ENCODE measurements around the gene ART4.

DNA sequence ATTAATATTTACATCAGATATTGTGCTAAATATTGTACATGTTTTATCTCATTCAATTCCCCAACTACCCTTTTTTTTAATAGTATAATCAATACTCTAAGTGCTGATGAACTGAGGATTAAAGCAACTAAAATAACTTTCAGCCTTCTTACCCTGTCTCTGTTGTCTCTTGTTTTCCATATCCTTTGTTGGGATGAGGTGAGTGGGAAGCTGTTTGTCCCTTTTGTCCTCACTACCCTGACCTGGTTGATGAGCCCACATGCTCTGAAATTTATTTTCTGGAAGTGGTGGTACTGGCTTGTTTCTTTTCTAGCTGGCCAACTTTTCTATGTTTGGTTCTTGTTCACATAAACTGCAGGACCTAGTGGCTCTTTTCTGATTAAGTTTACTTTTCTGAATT, 9.6 kb upstream of the ART4 start:
- TF ChIP-seq, protein P1, sequence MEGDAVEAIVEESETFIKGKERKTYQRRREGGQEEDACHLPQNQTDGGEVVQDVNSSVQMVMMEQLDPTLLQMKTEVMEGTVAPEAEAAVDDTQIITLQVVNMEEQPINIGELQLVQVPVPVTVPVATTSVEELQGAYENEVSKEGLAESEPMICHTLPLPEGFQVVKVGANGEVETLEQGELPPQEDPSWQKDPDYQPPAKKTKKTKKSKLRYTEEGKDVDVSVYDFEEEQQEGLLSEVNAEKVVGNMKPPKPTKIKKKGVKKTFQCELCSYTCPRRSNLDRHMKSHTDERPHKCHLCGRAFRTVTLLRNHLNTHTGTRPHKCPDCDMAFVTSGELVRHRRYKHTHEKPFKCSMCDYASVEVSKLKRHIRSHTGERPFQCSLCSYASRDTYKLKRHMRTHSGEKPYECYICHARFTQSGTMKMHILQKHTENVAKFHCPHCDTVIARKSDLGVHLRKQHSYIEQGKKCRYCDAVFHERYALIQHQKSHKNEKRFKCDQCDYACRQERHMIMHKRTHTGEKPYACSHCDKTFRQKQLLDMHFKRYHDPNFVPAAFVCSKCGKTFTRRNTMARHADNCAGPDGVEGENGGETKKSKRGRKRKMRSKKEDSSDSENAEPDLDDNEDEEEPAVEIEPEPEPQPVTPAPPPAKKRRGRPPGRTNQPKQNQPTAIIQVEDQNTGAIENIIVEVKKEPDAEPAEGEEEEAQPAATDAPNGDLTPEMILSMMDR (IDR thresholded peaks at IDR 0.05; ENCODE audit: low read depth, low read length): no peak
- TF ChIP-seq EZH2phosphoT487 (IDR thresholded peaks at IDR 0.05; ENCODE audit: low read depth): no peak

Measured in OCI-LY3 (cell line).